K562 (cell line): Measurements from ENCODE around the gene ACSBG1. TPM values are rescaled to one million over a fixed set of nuclear protein-coding genes. Genes with fewer than 3 reads are reported as not detected.

Source experiments
- ATF2 ChIP-seq: sonication (generic); formaldehyde crosslinking; IDR thresholded peaks from 2 replicates; pipeline ENCODE4 v1.8.1; 2022; ENCODE audit warnings: missing genetic modification reagents
- CBFA2T3 ChIP-seq: fragments of 450-650 bp; IDR thresholded peaks from 2 replicates; pipeline ENCODE4 v1.6.1; 2017
- E2F8 ChIP-seq: fragments of 450-650 bp; IDR thresholded peaks from 2 replicates; pipeline ENCODE4 v1.7.1; 2018; ENCODE audit warnings: mild to moderate bottlenecking, low read depth; ENCODE audit not compliant: partially characterized antibody
- ESRRB ChIP-seq: fragments of 250-450 bp; sonication (Bioruptor Pico); IDR thresholded peaks from 2 replicates; pipeline ENCODE4 v1.5.0; 2020; ENCODE audit warnings: mild to moderate bottlenecking, moderate library complexity, borderline replicate concordance
- FOXJ2 ChIP-seq: fragments of 200-800 bp; sonication (Bioruptor generic); IDR thresholded peaks from 2 replicates; pipeline ENCODE4 v1.6.1; 2016; ENCODE audit warnings: missing genetic modification characterization, missing compliant biosample characterization
- MBD2 ChIP-seq: sonication (generic); IDR thresholded peaks from 2 replicates; pipeline ENCODE4 v1.6.1; 2016; ENCODE audit warnings: low read depth, borderline replicate concordance
- NR3C1 ChIP-seq: sonication (generic); formaldehyde crosslinking; IDR thresholded peaks from 2 replicates; pipeline ENCODE4 v1.8.1; 2022; ENCODE audit warnings: missing genetic modification reagents
- PCBP1 ChIP-seq: fragments of 200-400 bp; formaldehyde crosslinking; IDR thresholded peaks from 2 replicates; pipeline ENCODE4 v1.6.1; 2018; ENCODE audit warnings: mild to moderate bottlenecking, low read depth, low read length; ENCODE audit not compliant: poor library complexity, severe bottlenecking
- POLR3G ChIP-seq: IDR thresholded peaks from 2 replicates; pipeline ENCODE4 v1.6.1; 2011; ENCODE audit not compliant: insufficient read length, insufficient replicate concordance; ENCODE audit errors: extremely low read depth
- RBM22 ChIP-seq: fragments of 200-400 bp; formaldehyde crosslinking; IDR thresholded peaks from 2 replicates; pipeline ENCODE4 v1.6.1; 2018; ENCODE audit warnings: low read length, low read depth; ENCODE audit not compliant: poor library complexity, severe bottlenecking
- RCOR1 ChIP-seq, 2 experiments: IDR thresholded peaks; 2 replicates each; pipeline ENCODE4 v1.6.1; 2012; ENCODE audit warnings: low read depth in 2 of 2, low read length in 2 of 2, borderline replicate concordance in 1 of 2, improper control_type of control experiment in 1 of 2
- RFX7 ChIP-seq: fragments of 250-450 bp; sonication (Bioruptor Pico); IDR thresholded peaks from 2 replicates; pipeline ENCODE4 v1.5.1; 2021; ENCODE audit warnings: mild to moderate bottlenecking
- UBTF ChIP-seq, 2 experiments: IDR thresholded peaks; 2 replicates each; pipeline ENCODE4 v1.6.1; 2012; ENCODE audit warnings: improper control_type of control experiment in 2 of 2, low read depth in 2 of 2, low read length in 2 of 2, borderline replicate concordance in 1 of 2
- USF1 ChIP-seq: sonication (generic); formaldehyde crosslinking; IDR thresholded peaks from 2 replicates; pipeline ENCODE4 v1.9.0; 2022; ENCODE audit warnings: mild to moderate bottlenecking, missing genetic modification reagents
- ZKSCAN8 ChIP-seq: fragments of 200-800 bp; sonication (Bioruptor generic); IDR thresholded peaks from 2 replicates; pipeline ENCODE4 v1.6.1; 2016; ENCODE audit warnings: missing genetic modification characterization, missing compliant biosample characterization
- ZNF133 ChIP-seq: fragments of 250-450 bp; sonication (Bioruptor Pico); IDR thresholded peaks from 2 replicates; pipeline ENCODE4 v1.4.0; 2020; ENCODE audit warnings: mild to moderate bottlenecking
- ZNF311 ChIP-seq: fragments of 250-450 bp; sonication (Bioruptor Pico); IDR thresholded peaks from 2 replicates; pipeline ENCODE4 v1.4.0; 2020; ENCODE audit warnings: mild to moderate bottlenecking, moderate library complexity
- ZNF444 ChIP-seq: fragments of 250-450 bp; sonication (Bioruptor Pico); IDR thresholded peaks from 2 replicates; pipeline ENCODE4 v1.4.0; 2020; ENCODE audit warnings: mild to moderate bottlenecking, moderate library complexity
- ZNF511 ChIP-seq: sonication (generic); formaldehyde crosslinking; IDR thresholded peaks from 2 replicates; pipeline ENCODE4 v1.8.0; 2022; ENCODE audit warnings: mild to moderate bottlenecking, missing genetic modification reagents
- ZNF512 ChIP-seq: IDR thresholded peaks from 2 replicates; pipeline ENCODE4 v1.6.1; 2016; ENCODE audit warnings: missing genetic modification characterization, missing compliant biosample characterization
- polyA plus RNA-seq, 8 experiments: library from polyadenylated mRNA; depleted of rRNA in 4 of 8; stranded (reverse) in 5 of 8; unstranded in 3 of 8; fragments of >200 nt; fragmentation: Nextera tagmentation in 2 of 8; fragmentation: Illumina TruSeq in 1 of 8; extraction: Ambion mirVana in 2 of 8; extraction: Trizol in 1 of 8; gene quantifications; 2 replicates each; pipeline versions ENCODE4 v1.2.1 to v1.2.3, GENCODE V29; 2011 to 2014; ENCODE audit warnings: inconsistent platforms in 1 of 8, missing spikeins in 1 of 8
- total RNA-seq, 7 experiments: library from RNA; depleted of rRNA in 6 of 7; stranded (reverse); fragments of >200 nt in 6 of 7; fragmentation: Illumina TruSeq in 2 of 7; extraction: Trizol in 2 of 7; gene quantifications; 2 replicates each; pipeline versions ENCODE4 v1.2.1 to v1.2.3, GENCODE V29; 2011 to 2021; ENCODE audit warnings: low replicate concordance in 1 of 7

Gene ACSBG1
- total and polyA plus RNA-seq, 9 of the 15 experiments (the other 6 are each of a cell fraction or from before 2014, with no cell fraction given), result 0.36 to 6.4 (median 2.5) TPM

GRCh38 chr15:78241017-78241416, 6.7 kb upstream of the ACSBG1 start (continued):
- TF ChIP-seq ATF2 (CRISPR knock-in tag) (no peak), RCOR1 (IDR thresholded peaks at IDR 0.05; ENCODE audit: borderline replicate concordance in 1 of 2, low read depth in 2 of 2, low read length in 2 of 2) (peak in 1 of 2 experiments; percentile 64; a peak in 1 of 4 replicates), ZNF512 (tag) (no peak), E2F8 (no peak), RBM22 (no peak), RFX7 (CRISPR knock-in tag) (no peak), NR3C1 (no peak), ZNF311 (no peak), POLR3G (no peak), FOXJ2 (tag) (no peak), ZNF133 (no peak), ZNF444 (CRISPR knock-in tag) (no peak), ZKSCAN8 (CRISPR knock-in tag) (no peak), ESRRB (CRISPR knock-in tag) (no peak), CBFA2T3 (no peak), PCBP1 (no peak), USF1 (CRISPR knock-in tag) (no peak), UBTF (IDR thresholded peaks at IDR 0.05; ENCODE audit: borderline replicate concordance in 1 of 2, low read depth in 2 of 2, low read length in 2 of 2) (no peak), ZNF511 (no peak), MBD2 (no peak)
